Measurements from ENCODE around the gene NPRL2.

GRCh38 chr3:50345586-50346234 lies 4.9 kb downstream of the NPRL2 start, which contains the start of gene ZMYND10:
- TF ChIP-seq HCFC1 (IDR thresholded peaks at IDR 0.05; ENCODE audit: low read depth, low read length): no peak
- TF ChIP-seq PREB (CRISPR knock-in tag; IDR thresholded peaks at IDR 0.05): no peak
- no peak for TF ChIP-seq EZH2 (IDR thresholded peaks at IDR 0.05; ENCODE audit: borderline replicate concordance, low read depth, low read length)
- no peak for TF ChIP-seq POLR3A (IDR thresholded peaks at IDR 0.05; ENCODE audit: borderline replicate concordance, extremely low read depth, insufficient read depth, insufficient read length)
- no peak for TF ChIP-seq GABPA (tag; conservative IDR thresholded peaks at IDR 0.05; ENCODE audit: low read depth)
- TF ChIP-seq GTF2F1 (IDR thresholded peaks at IDR 0.05; ENCODE audit: low read depth, low read length): no peak
- TF ChIP-seq POLR2A (conservative IDR thresholded peaks at IDR 0.05): no peak
- no peak for TF ChIP-seq CREM (IDR thresholded peaks at IDR 0.05; ENCODE audit: low read depth)
- no peak for TF ChIP-seq MTA3 (IDR thresholded peaks at IDR 0.05; ENCODE audit: borderline replicate concordance)
- TF ChIP-seq NONO (IDR thresholded peaks at IDR 0.05; ENCODE audit: low read depth in 2 of 2, low read length in 1 of 2): no peak

Measured in K562 (cell line).